ENCODE data around the gene GRXCR2.

The GRXCR2 gene

GRCh38 chr5:145835848-145836239, 37.0 kb downstream of the GRXCR2 start:
- H3K4me1 ChIP-seq (ENCODE audit: control insufficient read depth, insufficient read depth, low read length) = no peaks in the 10 kb centered on the region; the same call in 1 of the 2 replicates
- TF ChIP-seq ZNF544 (tag by site-specific recombination; IDR thresholded peaks at IDR 0.05) = no peak
- TF ChIP-seq ZNF560 (tag by site-specific recombination; IDR thresholded peaks at IDR 0.05; ENCODE audit: borderline replicate concordance) = no peak
- no peak for TF ChIP-seq OVOL3 (tag by site-specific recombination; IDR thresholded peaks at IDR 0.05)
- no peak for TF ChIP-seq SCRT1 (tag by site-specific recombination; IDR thresholded peaks at IDR 0.05; ENCODE audit: borderline replicate concordance)
- no peak for TF ChIP-seq ZNF792 (tag by site-specific recombination; IDR thresholded peaks at IDR 0.05)
- no peak for TF ChIP-seq ZSCAN4 (tag by site-specific recombination; IDR thresholded peaks at IDR 0.05)
- no peak for TF ChIP-seq KLF10 (tag by site-specific recombination; IDR thresholded peaks at IDR 0.05)
- TF ChIP-seq REPIN1 (tag by site-specific recombination; IDR thresholded peaks at IDR 0.05; ENCODE audit: low read depth) = no peak
- ChIA-PET CTCF (interaction anchor here (0.7 to 1.3 kb wide), 3 partner anchors 212 to 611 kb away, joined by 3 to 7 read pairs (median 3); no protein-coding TSS in a partner anchor), POLR2A (interaction anchor here (1.0 to 1.7 kb wide), 3 partner anchors 9 to 110 kb away, joined by 3 to 5 read pairs (median 4); no protein-coding TSS in a partner anchor)
- peak overlapping the region; percentile 61; the same call in 1 of the 2 replicates for H3K27ac ChIP-seq (ENCODE audit: extremely low read depth, low read depth, low read length)
- H3K9me3 ChIP-seq (ENCODE audit: control insufficient read depth, insufficient read depth, low read depth, low read length) = no peaks in the 10 kb centered on the region
- H3K36me3 ChIP-seq (ENCODE audit: control insufficient read depth in 2 of 2, insufficient read depth in 1 of 2, low read length in 2 of 2) = no peaks in the 10 kb centered on the region
- no peak overlapping the region for H3K4me3 ChIP-seq (ENCODE audit: low read depth, low read length)

- Histone ChIP-seq H3K9me3 (ENCODE audit: control insufficient read depth, insufficient read depth, low read depth, low read length) (no peaks in the 10 kb centered on the region), H3K27ac (ENCODE audit: extremely low read depth, low read depth, low read length) (peak within 1 kb of the TSS; percentile 61), H3K4me3 (ENCODE audit: low read depth, low read length) (peak within 1 kb of the TSS; percentile 67), H3K4me1 (ENCODE audit: control insufficient read depth, insufficient read depth, low read length) (peaks cover 2% of the 10 kb centered on the region; the same call in 1 of the 2 replicates), H3K36me3 (ENCODE audit: control insufficient read depth in 2 of 2, insufficient read depth in 1 of 2, low read length in 2 of 2) (no peaks in the 10 kb centered on the region)
- POLR2A ChIA-PET = interaction anchor here (1.0 to 1.7 kb wide), 5 partner anchors 9 to 111 kb away, joined by 3 to 5 read pairs (median 4); partner anchors contain the start of gene SH3RF2
- CTCF ChIA-PET = interaction anchor here (0.6 to 1.3 kb wide), 6 partner anchors 10 to 615 kb away, joined by 3 to 7 read pairs (median 3); no protein-coding TSS in a partner anchor
- TF ChIP-seq ZNF324 (tag by site-specific recombination; IDR thresholded peaks at IDR 0.05) (peak; percentile 67; the same call in 1 of the 2 replicates), RBAK (tag by site-specific recombination; IDR thresholded peaks at IDR 0.05) (no peak), ZNF561 (tag by site-specific recombination; IDR thresholded peaks at IDR 0.05; ENCODE audit: borderline replicate concordance) (peak; percentile 90), ZNF394 (tag by site-specific recombination; IDR thresholded peaks at IDR 0.05; ENCODE audit: borderline replicate concordance) (peak; percentile 71; the same call in 1 of the 2 replicates), ZNF704 (tag by site-specific recombination; IDR thresholded peaks at IDR 0.05) (no peak), ZBTB21 (tag by site-specific recombination; IDR thresholded peaks at IDR 0.05) (no peak), ZNF274 (IDR thresholded peaks at IDR 0.05; ENCODE audit: low read length) (no peak), ZNF274 (tag by site-specific recombination; IDR thresholded peaks at IDR 0.05; ENCODE audit: borderline replicate concordance) (no peak), ZNF830 (tag by site-specific recombination; IDR thresholded peaks at IDR 0.05; ENCODE audit: low read depth) (no peak), ZNF530 (tag by site-specific recombination; IDR thresholded peaks at IDR 0.05; ENCODE audit: low read depth) (no peak), ZNF292 (tag by site-specific recombination; IDR thresholded peaks at IDR 0.05; ENCODE audit: borderline replicate concordance, low read depth) (no peak), GLIS1 (tag by site-specific recombination; IDR thresholded peaks at IDR 0.05) (peak; percentile 88), ZNF629 (tag by site-specific recombination; IDR thresholded peaks at IDR 0.05) (peak; percentile 41), ZFP41 (tag by site-specific recombination; IDR thresholded peaks at IDR 0.05; ENCODE audit: borderline replicate concordance) (no peak), ELK4 (IDR thresholded peaks at IDR 0.05; ENCODE audit: borderline replicate concordance, low read depth, low read length) (no peak), ZNF76 (tag by site-specific recombination; IDR thresholded peaks at IDR 0.05; ENCODE audit: borderline replicate concordance, low read depth) (peak; percentile 68; the same call in 1 of the 2 replicates), ZNF266 (tag by site-specific recombination; IDR thresholded peaks at IDR 0.05; ENCODE audit: low read depth) (no peak), SP2 (tag by site-specific recombination; IDR thresholded peaks at IDR 0.05) (peak; percentile 34; the same call in 1 of the 2 replicates), ZNF366 (tag by site-specific recombination; conservative IDR thresholded peaks at IDR 0.05) (peak; percentile 78), YY2 (tag by site-specific recombination; IDR thresholded peaks at IDR 0.05) (no peak), SP3 (tag by site-specific recombination; IDR thresholded peaks at IDR 0.05) (peak; percentile 85), ZNF48 (tag by site-specific recombination; IDR thresholded peaks at IDR 0.05) (no peak), ZNF747 (tag by site-specific recombination; IDR thresholded peaks at IDR 0.05) (no peak), YY1 (tag by site-specific recombination; IDR thresholded peaks at IDR 0.05) (peak; percentile 31; the same call in 1 of the 2 replicates)
Observed at GRCh38 chr5:145834917-145835847, 37.6 kb downstream of the GRXCR2 start, which contains the start of gene PRELID2. Gene PRELID2 (minus strand): TSS chr5:145835342. CDS start chr5:145835251, 91 bp downstream.

Measured in HEK293 (cell line).